ENCODE data around the gene OSGIN1. TPM values are rescaled to one million over a fixed set of nuclear protein-coding genes. Genes with fewer than 3 reads are reported as not detected.

Gene OSGIN1
- total RNA-seq (10 to 100 TPM in 1 of 10 donors, 1 to 10 TPM in 9; 3.2 to 14.5 (median 5.3) TPM), polyA plus RNA-seq (10 to 100 TPM in 1 of 2 donors, 1 to 10 TPM in 1; 5.6 to 10.5 TPM)
- long read RNA-seq, donor 1: 0 reads
- long read RNA-seq, donor 2, partial matches to known transcripts: 3 of 6 reads
- long read RNA-seq, donor 2, other reads (novel, unspliced or antisense): 0 of 6 reads
- long read RNA-seq, donor 3, partial matches to known transcripts: 3 of 5 reads
- long read RNA-seq, donor 3, other reads (novel, unspliced or antisense): 2 of 5 reads

GRCh38 chr16:83952940-83953795 is at the start of gene OSGIN1:
TSS of gene OSGIN1 (plus strand) at chr16:83953240. CDS start at chr16:83957672, 4,432 bp downstream.
- DNase-seq: peak; percentile 90 to 94
- Histone ChIP-seq H3K4me3 (peak within 1 kb of the TSS; percentile 43 to 73 (median 63)), H3K9me3 (no peaks in the 10 kb centered on the region), H3K27me3 (no peaks in the 10 kb centered on the region), H3K36me3 (peaks cover 0 to 3% (median 0%) of the 10 kb centered on the region in 9 donors), H3K4me1 (peaks cover 11 to 45% (median 31%) of the 10 kb centered on the region in 9 donors), H3K27ac (peak within 1 kb of the TSS; percentile 78 to 97 (median 92))
- intact Hi-C loops (cut with DNase I): loop anchor here in 4 of 10 donors (2.0 to 10.0 kb wide), 4 partner anchors 26 to 532 kb away; partner anchors contain the start of gene TAF1C (in 1 of the 4)
- ATAC-seq: peak; percentile 90 to 96 (median 94)
- 3 to 7% methylated on average over 30 of the region's 30 CpGs for WGBS, 2 donors
- no peak for TF ChIP-seq CTCF (IDR thresholded peaks at IDR 0.05)

- TF ChIP-seq CTCF (IDR thresholded peaks at IDR 0.05): no peak
- H3K27me3 ChIP-seq: no peaks in the 10 kb centered on the region
- intact Hi-C loops (cut with DNase I): no loop called here
- peak; percentile 70 to 80 for DNase-seq
- H3K27ac ChIP-seq: peak overlapping the region; percentile 60 to 98 (median 86)
- WGBS, 2 donors: 33 to 44% methylated on average over 10 of the region's 10 CpGs
- peak; percentile 34 to 91 (median 84) for ATAC-seq
- H3K36me3 ChIP-seq: peaks cover 0 to 28% (median 17%) of the 10 kb centered on the region in 9 donors
- H3K9me3 ChIP-seq: no peaks in the 10 kb centered on the region
- H3K4me1 ChIP-seq: peaks cover 0 to 86% (median 59%) of the 10 kb centered on the region in 9 donors
- peak overlapping the region in 4 of 10 donors; percentile 3 to 24 (median 18) for H3K4me3 ChIP-seq
Observed at GRCh38 chr16:83903751-83904150, 49.3 kb upstream of the OSGIN1 start.

GRCh38 chr16:83906683-83907082 is 46.4 kb upstream of the OSGIN1 start:
- intact Hi-C loops (cut with DNase I): no loop called here
- ATAC-seq (no peak), DNase-seq (no peak)
- Histone ChIP-seq H3K4me1 (peaks cover 0 to 69% (median 41%) of the 10 kb centered on the region in 9 donors), H3K36me3 (peaks cover 0 to 57% (median 38%) of the 10 kb centered on the region in 9 donors), H3K4me3 (no peak overlapping the region), H3K27me3 (no peaks in the 10 kb centered on the region), H3K9me3 (no peaks in the 10 kb centered on the region), H3K27ac (peak overlapping the region in 7 of 10 donors; percentile 8 to 90 (median 37))
- 25 to 43% methylated on average over 8 of the region's 8 CpGs for WGBS, 2 donors
- TF ChIP-seq CTCF (IDR thresholded peaks at IDR 0.05): no peak

- intact Hi-C loops (cut with DNase I): no loop called here
- WGBS, 2 donors: 74 to 77% methylated on average over 8 of the region's 8 CpGs
- H3K27ac ChIP-seq: peak overlapping the region in 5 of 10 donors; percentile 8 to 90 (median 37)
- no peaks in the 10 kb centered on the region for H3K9me3 ChIP-seq
- H3K27me3 ChIP-seq: no peaks in the 10 kb centered on the region
- no peak for TF ChIP-seq CTCF (IDR thresholded peaks at IDR 0.05)
- peaks cover 0 to 66% (median 38%) of the 10 kb centered on the region in 9 donors for H3K4me1 ChIP-seq
- peaks cover 0 to 61% (median 41%) of the 10 kb centered on the region in 9 donors for H3K36me3 ChIP-seq
- ATAC-seq: no peak
- DNase-seq: no peak
- no peak overlapping the region for H3K4me3 ChIP-seq
Observed at GRCh38 chr16:83907111-83907510, 45.9 kb upstream of the OSGIN1 start.

Measured in heart right ventricle (tissue), 16 donors.